HEK293 (cell line): ENCODE data around the gene GAS7.

Experiments
- CTCF ChIA-PET: fragments of 350-600 bp; formaldehyde crosslinking; extraction: SDS; loops from one replicate; lab custom pipeline; 2021; ENCODE audit warnings: antibody characterized with exemption; lab: Yijun Ruan, JAX
- POLR2A ChIA-PET: fragments of 300-600 bp; formaldehyde crosslinking; extraction: SDS; loops from one replicate; lab custom pipeline; 2020; ENCODE audit warnings: antibody characterized with exemption, inconsistent platforms; lab: Yijun Ruan, JAX
- H3K27ac ChIP-seq: fragments of 200-500 bp; sonication (Bioruptor generic); 2 replicates; pipeline ENCODE4 v1.5.1; 2014; ENCODE audit warnings: low read depth, low read length, control low read depth, inconsistent platforms; ENCODE audit errors: extremely low read depth
- H3K36me3 ChIP-seq, 2 experiments: fragments of 200-500 bp in 1 of 2; sonication (Bioruptor generic) in 1 of 2; 1 replicate in 1 of 2; 2 replicates in 1 of 2; pipeline ENCODE4 v1.5.1; 2014 to 2017; ENCODE audit warnings: inconsistent platforms in 2 of 2, low read length in 2 of 2; ENCODE audit not compliant: control insufficient read depth in 2 of 2, insufficient read depth in 1 of 2
- H3K4me1 ChIP-seq: fragments of 200-500 bp; sonication (Bioruptor generic); 2 replicates; pipeline ENCODE4 v1.5.1; 2014; ENCODE audit warnings: mild to moderate bottlenecking, low read length, inconsistent platforms; ENCODE audit not compliant: control insufficient read depth, insufficient read depth
- H3K4me3 ChIP-seq: 2 replicates; pipeline ENCODE4 v1.5.1; 2011; ENCODE audit warnings: low read depth, mild to moderate bottlenecking, control low read depth, low read length, moderate library complexity
- H3K9me3 ChIP-seq: fragments of 200-500 bp; sonication (Bioruptor generic); 2 replicates; pipeline ENCODE4 v1.5.1; 2014; ENCODE audit warnings: low read depth, low read length, inconsistent platforms; ENCODE audit not compliant: control insufficient read depth, insufficient read depth
- EGR2 ChIP-seq: fragments of 450-650 bp; formaldehyde crosslinking; IDR thresholded peaks from 2 replicates; pipeline ENCODE4 v1.5.1; 2016; ENCODE audit warnings: low read depth, missing biosample characterization, missing genetic modification characterization
- KLF16 ChIP-seq: fragments of 450-650 bp; formaldehyde crosslinking; IDR thresholded peaks from 2 replicates; pipeline ENCODE4 v1.5.1; 2017; ENCODE audit warnings: missing biosample characterization, missing genetic modification characterization
- KLF8 ChIP-seq: fragments of 450-650 bp; formaldehyde crosslinking; IDR thresholded peaks from 2 replicates; pipeline ENCODE4 v1.5.1; 2016; ENCODE audit warnings: missing biosample characterization, missing genetic modification characterization
- MYNN ChIP-seq: fragments of 450-650 bp; formaldehyde crosslinking; IDR thresholded peaks from 2 replicates; pipeline ENCODE4 v1.5.1; 2016; ENCODE audit warnings: missing biosample characterization, missing genetic modification characterization, borderline replicate concordance
- SETDB1 ChIP-seq: IDR thresholded peaks from one replicate; pipeline ENCODE4 v1.6.1; 2017; ENCODE audit warnings: mild to moderate bottlenecking, low read length, moderate library complexity, mixed read lengths; ENCODE audit not compliant: insufficient read length
- SP2 ChIP-seq: fragments of 450-650 bp; formaldehyde crosslinking; IDR thresholded peaks from 2 replicates; pipeline ENCODE4 v1.5.1; 2016; ENCODE audit warnings: missing biosample characterization, missing genetic modification characterization
- TRIM28 ChIP-seq: IDR thresholded peaks from 2 replicates; pipeline ENCODE4 v1.6.1; 2011; ENCODE audit warnings: low read length, control low read depth, borderline replicate concordance
- WT1 ChIP-seq: fragments of 450-650 bp; formaldehyde crosslinking; IDR thresholded peaks from 2 replicates; pipeline ENCODE4 v1.5.1; 2016; ENCODE audit warnings: missing biosample characterization, missing genetic modification characterization
- ZBTB20 ChIP-seq: fragments of 450-650 bp; formaldehyde crosslinking; IDR thresholded peaks from 2 replicates; pipeline ENCODE4 v1.5.1; 2016; ENCODE audit warnings: missing biosample characterization, missing genetic modification characterization
- ZNF112 ChIP-seq: fragments of 450-650 bp; formaldehyde crosslinking; IDR thresholded peaks from 2 replicates; pipeline ENCODE4 v1.5.0; 2017; ENCODE audit warnings: missing biosample characterization, missing genetic modification characterization
- ZNF155 ChIP-seq: fragments of 450-650 bp; formaldehyde crosslinking; IDR thresholded peaks from 2 replicates; pipeline ENCODE4 v1.5.1; 2016; ENCODE audit warnings: missing biosample characterization, missing genetic modification characterization
- ZNF175 ChIP-seq: fragments of 450-650 bp; formaldehyde crosslinking; IDR thresholded peaks from 2 replicates; pipeline ENCODE4 v1.5.1; 2016; ENCODE audit warnings: missing biosample characterization, missing genetic modification characterization
- ZNF302 ChIP-seq: fragments of 450-650 bp; formaldehyde crosslinking; IDR thresholded peaks from 2 replicates; pipeline ENCODE4 v1.5.1; 2016; ENCODE audit warnings: missing biosample characterization, missing genetic modification characterization, low read depth
- TF ChIP-seq, protein P1 (sequence below): fragments of 450-650 bp; formaldehyde crosslinking; IDR thresholded peaks from 2 replicates; pipeline ENCODE4 v1.5.1; 2017; ENCODE audit warnings: missing biosample characterization, missing genetic modification characterization
- TF ChIP-seq, protein P2 (sequence below): fragments of 450-650 bp; formaldehyde crosslinking; IDR thresholded peaks from 2 replicates; pipeline ENCODE4 v1.5.1; 2016; ENCODE audit warnings: missing biosample characterization, missing genetic modification characterization
- TF ChIP-seq, protein P3 (sequence below): fragments of 450-650 bp; formaldehyde crosslinking; IDR thresholded peaks from 2 replicates; pipeline ENCODE4 v1.5.1; 2016; ENCODE audit warnings: missing biosample characterization, missing genetic modification characterization

The GAS7 gene

DNA sequence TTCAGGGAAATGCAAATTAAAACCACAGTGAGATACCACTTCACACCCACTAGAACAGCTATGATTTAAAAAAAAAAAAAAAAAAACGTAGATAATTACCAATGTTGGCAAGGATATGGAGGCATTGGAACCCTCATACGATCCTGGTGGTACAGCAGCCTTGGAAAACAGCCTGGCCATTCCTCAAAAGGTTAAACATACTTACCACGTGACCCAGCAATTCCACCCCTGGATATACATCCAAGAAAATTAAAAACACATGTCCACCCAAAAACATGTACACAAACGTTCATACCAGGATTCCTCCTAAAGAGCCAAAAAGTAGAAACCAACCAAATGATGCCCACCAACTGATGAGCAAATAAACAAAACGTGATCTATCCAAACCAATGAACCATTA, 68.1 kb downstream of the GAS7 start:
- POLR2A ChIA-PET: no interaction called here
- no peaks in the 10 kb centered on the region for H3K9me3 ChIP-seq
- no peak for TF ChIP-seq ZNF155 (tag by site-specific recombination)
- TF ChIP-seq TRIM28: no peak
- TF ChIP-seq MYNN (tag by site-specific recombination): no peak
- no peak for TF ChIP-seq ZNF112 (tag by site-specific recombination)
- CTCF ChIA-PET: no interaction called here
- H3K36me3 ChIP-seq: no peaks in the 10 kb centered on the region
- no peak overlapping the region for H3K27ac ChIP-seq
- H3K4me3 ChIP-seq: no peak overlapping the region
- H3K4me1 ChIP-seq: no peaks in the 10 kb centered on the region

DNA sequence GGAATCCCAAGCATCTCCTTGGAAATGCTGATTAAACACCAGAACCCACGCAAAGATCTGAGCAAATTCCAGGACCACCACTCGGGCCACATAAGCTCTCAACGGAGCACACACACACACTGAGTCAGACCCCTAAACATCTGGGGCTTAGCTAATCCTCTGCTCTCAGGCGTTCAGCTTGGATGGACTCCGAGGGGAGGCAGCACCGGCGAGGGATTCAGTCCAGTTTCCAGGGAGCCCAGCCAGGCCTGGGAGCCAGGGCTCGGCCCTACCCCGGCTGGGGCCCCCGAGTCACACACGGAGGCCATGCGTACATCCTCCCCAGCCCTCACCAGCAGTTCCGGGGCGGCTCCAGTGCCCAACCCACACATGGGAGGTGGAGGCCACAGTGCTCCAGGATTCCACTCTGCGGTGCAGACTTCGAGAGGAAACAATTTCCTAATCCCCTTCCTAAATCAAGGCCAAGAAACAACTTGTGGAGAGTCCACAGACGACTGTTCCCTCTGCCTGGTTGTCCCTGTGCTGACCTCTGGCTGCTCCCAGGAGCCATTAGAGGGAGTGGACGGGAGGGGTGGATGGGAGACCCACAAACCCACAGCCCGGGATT, 70.5 kb downstream of the GAS7 start:
- TF ChIP-seq WT1 (tag by site-specific recombination) (no peak), EGR2 (tag by site-specific recombination) (no peak), KLF8 (tag by site-specific recombination) (no peak), ZBTB20 (tag by site-specific recombination) (no peak), ZNF175 (tag by site-specific recombination) (no peak), KLF16 (tag by site-specific recombination) (no peak), ZNF302 (tag by site-specific recombination) (no peak), SETDB1 (no peak), SP2 (tag by site-specific recombination) (no peak)
- TF ChIP-seq, protein P1, sequence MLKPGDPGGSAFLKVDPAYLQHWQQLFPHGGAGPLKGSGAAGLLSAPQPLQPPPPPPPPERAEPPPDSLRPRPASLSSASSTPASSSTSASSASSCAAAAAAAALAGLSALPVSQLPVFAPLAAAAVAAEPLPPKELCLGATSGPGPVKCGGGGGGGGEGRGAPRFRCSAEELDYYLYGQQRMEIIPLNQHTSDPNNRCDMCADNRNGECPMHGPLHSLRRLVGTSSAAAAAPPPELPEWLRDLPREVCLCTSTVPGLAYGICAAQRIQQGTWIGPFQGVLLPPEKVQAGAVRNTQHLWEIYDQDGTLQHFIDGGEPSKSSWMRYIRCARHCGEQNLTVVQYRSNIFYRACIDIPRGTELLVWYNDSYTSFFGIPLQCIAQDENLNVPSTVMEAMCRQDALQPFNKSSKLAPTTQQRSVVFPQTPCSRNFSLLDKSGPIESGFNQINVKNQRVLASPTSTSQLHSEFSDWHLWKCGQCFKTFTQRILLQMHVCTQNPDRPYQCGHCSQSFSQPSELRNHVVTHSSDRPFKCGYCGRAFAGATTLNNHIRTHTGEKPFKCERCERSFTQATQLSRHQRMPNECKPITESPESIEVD (tag by site-specific recombination): no peak
- TF ChIP-seq, protein P2, sequence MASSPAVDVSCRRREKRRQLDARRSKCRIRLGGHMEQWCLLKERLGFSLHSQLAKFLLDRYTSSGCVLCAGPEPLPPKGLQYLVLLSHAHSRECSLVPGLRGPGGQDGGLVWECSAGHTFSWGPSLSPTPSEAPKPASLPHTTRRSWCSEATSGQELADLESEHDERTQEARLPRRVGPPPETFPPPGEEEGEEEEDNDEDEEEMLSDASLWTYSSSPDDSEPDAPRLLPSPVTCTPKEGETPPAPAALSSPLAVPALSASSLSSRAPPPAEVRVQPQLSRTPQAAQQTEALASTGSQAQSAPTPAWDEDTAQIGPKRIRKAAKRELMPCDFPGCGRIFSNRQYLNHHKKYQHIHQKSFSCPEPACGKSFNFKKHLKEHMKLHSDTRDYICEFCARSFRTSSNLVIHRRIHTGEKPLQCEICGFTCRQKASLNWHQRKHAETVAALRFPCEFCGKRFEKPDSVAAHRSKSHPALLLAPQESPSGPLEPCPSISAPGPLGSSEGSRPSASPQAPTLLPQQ (tag by site-specific recombination): no peak
- TF ChIP-seq, protein P3, sequence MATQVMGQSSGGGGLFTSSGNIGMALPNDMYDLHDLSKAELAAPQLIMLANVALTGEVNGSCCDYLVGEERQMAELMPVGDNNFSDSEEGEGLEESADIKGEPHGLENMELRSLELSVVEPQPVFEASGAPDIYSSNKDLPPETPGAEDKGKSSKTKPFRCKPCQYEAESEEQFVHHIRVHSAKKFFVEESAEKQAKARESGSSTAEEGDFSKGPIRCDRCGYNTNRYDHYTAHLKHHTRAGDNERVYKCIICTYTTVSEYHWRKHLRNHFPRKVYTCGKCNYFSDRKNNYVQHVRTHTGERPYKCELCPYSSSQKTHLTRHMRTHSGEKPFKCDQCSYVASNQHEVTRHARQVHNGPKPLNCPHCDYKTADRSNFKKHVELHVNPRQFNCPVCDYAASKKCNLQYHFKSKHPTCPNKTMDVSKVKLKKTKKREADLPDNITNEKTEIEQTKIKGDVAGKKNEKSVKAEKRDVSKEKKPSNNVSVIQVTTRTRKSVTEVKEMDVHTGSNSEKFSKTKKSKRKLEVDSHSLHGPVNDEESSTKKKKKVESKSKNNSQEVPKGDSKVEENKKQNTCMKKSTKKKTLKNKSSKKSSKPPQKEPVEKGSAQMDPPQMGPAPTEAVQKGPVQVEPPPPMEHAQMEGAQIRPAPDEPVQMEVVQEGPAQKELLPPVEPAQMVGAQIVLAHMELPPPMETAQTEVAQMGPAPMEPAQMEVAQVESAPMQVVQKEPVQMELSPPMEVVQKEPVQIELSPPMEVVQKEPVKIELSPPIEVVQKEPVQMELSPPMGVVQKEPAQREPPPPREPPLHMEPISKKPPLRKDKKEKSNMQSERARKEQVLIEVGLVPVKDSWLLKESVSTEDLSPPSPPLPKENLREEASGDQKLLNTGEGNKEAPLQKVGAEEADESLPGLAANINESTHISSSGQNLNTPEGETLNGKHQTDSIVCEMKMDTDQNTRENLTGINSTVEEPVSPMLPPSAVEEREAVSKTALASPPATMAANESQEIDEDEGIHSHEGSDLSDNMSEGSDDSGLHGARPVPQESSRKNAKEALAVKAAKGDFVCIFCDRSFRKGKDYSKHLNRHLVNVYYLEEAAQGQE (tag by site-specific recombination): no peak
- no peaks in the 10 kb centered on the region for H3K9me3 ChIP-seq
- no peaks in the 10 kb centered on the region for H3K36me3 ChIP-seq
- no peak overlapping the region for H3K4me3 ChIP-seq
- no peaks in the 10 kb centered on the region for H3K4me1 ChIP-seq
- no peak overlapping the region for H3K27ac ChIP-seq
- CTCF ChIA-PET: no interaction called here
- POLR2A ChIA-PET: no interaction called here
